ENCODE measurements around the gene FPR3.
A peak's percentile ranks its signal among the peaks of the same experiment; 100 is the strongest.

Gene FPR3

GRCh38 chr19:51807925-51808324 is 13.0 kb downstream of the FPR3 start:
- DNase-seq: no peak

- DNase-seq: no peak
Measured at GRCh38 chr19:51808333-51808986, 13.5 kb downstream of the FPR3 start.

GRCh38 chr19:51809787-51810186 is 14.8 kb downstream of the FPR3 start:
- no peak for DNase-seq

GRCh38 chr19:51810223-51810622 is 15.3 kb downstream of the FPR3 start:
- no peak for DNase-seq

GRCh38 chr19:51811344-51811743 is 16.4 kb downstream of the FPR3 start:
- DNase-seq: peak; percentile 77

- peak; percentile 30 for DNase-seq
Measured at GRCh38 chr19:51815043-51815442, 20.1 kb downstream of the FPR3 start.

GRCh38 chr19:51816711-51817110 is 21.8 kb downstream of the FPR3 start:
- no peak for DNase-seq

GRCh38 chr19:51820011-51820410 is 25.1 kb downstream of the FPR3 start:
- no peak for DNase-seq

GRCh38 chr19:51820831-51821446 is 26.0 kb downstream of the FPR3 start:
- DNase-seq: no peak

- no peak for DNase-seq
Measured at GRCh38 chr19:51821456-51821855, 26.5 kb downstream of the FPR3 start.

GRCh38 chr19:51821921-51822320 is 27.0 kb downstream of the FPR3 start:
- DNase-seq: no peak

GRCh38 chr19:51822325-51822724 is 27.4 kb downstream of the FPR3 start:
- peak; percentile 45 for DNase-seq

- DNase-seq: no peak
Measured at GRCh38 chr19:51822946-51823345, 28.0 kb downstream of the FPR3 start.

- DNase-seq: peak; percentile 66
Measured at GRCh38 chr19:51824281-51825005, 29.5 kb downstream of the FPR3 start.

GRCh38 chr19:51830274-51830673 is 35.3 kb downstream of the FPR3 start:
- peak; percentile 49 for DNase-seq

GRCh38 chr19:51837145-51837544 is 42.2 kb downstream of the FPR3 start:
- no peak for DNase-seq

GRCh38 chr19:51861870-51862622 is 67.1 kb downstream of the FPR3 start:
- no peak for DNase-seq

- no peak for DNase-seq
Measured at GRCh38 chr19:51873097-51873496, 78.1 kb downstream of the FPR3 start.

Data from CD4-positive, alpha-beta T cell treated with Interleukin-15 for 1 hour (primary cell).